Ammon's horn (tissue), 1 donor: ENCODE measurements around the gene TSPAN9.

Experiments
- DNase-seq: peaks from one replicate; pipeline ENCODE4 v3.0.0-alpha.2; 2016; ENCODE audit warnings: low spot score

TSPAN9 gene

DNA sequence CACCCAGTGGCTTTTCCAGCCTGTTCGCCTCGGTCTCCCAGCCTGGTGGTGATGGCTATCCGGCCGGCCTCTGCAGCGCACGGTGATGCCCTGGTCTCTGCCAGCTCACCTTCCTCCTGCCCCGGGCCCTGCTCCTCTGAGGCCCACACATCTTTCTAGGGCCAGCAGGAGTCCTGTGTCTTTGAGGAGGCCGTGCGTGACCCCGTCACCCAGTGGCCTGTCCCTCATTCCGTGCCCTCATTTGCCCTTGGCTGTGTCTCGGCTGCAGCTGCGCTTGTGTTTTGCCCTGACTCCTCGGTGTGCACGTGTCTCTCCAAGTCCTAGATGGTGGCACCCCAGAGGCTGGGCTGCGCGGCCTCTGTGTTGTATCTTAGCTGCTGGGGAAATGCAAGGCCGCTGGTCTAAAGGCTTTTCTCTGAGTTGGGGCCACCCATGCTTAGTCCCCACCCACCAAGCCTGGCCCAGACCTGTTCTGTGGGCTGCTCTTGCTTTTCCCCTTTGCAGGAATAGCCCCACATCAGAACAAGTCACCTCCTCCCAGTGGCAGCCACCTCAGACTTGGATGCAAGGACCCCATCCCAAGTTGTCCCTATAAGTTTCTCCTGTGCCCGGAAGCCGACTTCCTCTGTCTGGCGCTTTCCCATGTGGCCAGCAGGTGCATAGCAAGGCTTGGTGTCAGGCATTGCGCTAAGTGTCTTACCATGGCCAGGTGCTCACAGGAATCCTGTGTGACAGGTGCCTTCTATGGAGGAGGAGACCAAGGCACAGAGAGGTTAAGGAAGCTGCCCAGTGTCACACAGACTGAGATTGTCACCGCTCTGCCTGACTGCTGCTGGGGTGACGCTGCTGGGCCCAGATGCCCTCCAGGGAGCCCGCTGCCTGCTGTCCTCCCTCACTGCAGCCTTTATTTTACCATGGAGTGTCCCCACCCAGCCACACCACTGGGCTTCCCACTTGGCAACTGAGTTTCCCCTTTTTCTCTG is 64.5 kb downstream of the TSPAN9 start:
- DNase-seq, result no peak

DNA sequence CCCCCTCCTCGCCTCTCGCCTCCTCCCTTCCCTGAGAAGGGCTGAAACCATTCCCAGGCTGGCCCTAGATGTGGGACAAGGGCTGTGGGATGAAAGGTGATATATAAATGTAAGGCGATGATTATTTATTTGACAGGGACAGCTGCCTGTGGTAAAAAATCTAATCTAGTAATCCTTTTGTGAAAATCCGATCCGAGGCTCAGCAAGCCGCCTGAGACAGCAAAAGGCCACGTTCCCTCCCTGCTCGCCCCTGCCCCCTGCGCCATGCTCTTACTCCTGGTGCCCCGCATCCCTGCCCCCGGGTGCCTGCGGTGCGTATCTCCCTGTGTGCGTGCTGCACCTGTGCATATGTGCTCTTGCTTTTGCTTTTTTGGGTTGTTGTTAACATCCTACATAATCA is 65.2 kb downstream of the TSPAN9 start:
- no peak for DNase-seq

DNA sequence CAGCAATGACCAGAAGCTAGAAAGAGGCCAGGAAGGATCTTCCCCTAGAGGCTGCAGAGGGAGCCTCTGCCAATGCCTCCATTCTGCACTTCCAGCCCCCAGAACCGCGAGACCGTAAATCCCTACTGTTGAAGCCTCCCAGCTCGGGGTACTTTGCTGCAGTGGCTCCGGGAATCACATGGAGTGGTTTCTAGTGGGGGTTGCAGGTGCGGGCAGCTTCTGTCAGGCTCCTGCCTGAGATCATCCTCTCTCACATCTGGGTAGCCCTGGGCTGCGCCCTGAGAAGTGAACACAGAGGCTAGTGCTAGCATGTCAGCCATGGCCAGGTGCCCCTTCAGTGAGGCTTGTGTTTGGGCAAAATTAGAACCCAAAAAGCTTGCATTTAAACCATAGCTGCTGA is 67.3 kb downstream of the TSPAN9 start:
- DNase-seq, result no peak

DNA sequence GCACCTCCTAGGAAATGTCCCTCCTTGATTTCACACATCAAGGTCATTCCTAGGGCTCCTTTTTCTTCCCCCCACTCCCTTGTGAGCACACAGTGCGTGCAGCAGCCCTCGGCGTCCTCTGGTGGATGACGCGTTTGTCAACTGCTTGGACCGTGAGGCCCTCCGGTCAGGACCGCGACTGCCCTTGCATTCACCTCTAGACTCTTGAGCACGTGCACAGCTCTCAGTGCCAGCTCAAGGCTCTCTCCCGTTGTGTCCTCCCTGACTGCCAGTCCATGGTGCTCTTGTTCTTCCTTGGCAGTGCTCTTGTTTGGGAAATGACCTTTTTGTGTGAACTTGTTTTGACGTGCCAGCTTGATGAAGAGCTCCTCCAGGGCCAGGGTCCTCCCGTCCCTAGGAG is 67.9 kb downstream of the TSPAN9 start:
- no peak for DNase-seq

DNA sequence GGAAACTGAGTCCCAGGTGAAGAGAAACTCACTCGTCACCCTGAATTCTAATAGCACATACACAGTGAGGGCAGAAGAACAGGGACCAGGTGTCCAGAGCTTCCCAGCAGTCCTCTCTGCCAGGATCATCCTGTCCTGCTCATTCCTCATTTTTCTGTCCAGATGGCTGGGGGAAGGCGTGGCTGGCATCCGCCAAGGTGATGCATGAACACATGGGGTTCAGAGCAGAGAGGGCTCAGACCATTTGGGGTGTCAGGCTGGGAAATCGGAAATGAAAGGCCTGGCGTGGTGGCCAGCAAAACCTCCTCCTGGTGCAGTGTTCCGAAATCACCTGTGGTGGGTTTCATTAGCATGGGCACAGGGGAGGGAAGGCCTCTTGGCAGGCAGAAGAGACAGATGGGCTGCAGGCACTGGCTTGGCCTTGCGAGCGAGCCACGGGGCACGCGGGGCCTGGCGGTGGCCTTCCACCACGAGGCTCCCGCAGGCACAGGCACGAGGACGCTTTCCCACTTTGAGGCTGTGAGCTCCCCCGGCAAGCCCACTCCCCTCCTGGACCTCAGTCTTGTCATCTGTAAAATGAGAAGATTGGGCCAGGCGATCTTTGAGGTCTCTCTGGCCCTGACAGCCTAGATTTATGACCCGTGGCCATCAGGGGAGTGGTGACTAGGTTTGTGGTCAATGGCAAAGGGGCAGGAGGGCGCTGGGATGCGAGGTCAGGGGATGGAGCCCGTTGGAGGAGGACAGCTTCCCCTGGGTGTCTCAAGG is 68.5 kb downstream of the TSPAN9 start:
- no peak for DNase-seq

DNA sequence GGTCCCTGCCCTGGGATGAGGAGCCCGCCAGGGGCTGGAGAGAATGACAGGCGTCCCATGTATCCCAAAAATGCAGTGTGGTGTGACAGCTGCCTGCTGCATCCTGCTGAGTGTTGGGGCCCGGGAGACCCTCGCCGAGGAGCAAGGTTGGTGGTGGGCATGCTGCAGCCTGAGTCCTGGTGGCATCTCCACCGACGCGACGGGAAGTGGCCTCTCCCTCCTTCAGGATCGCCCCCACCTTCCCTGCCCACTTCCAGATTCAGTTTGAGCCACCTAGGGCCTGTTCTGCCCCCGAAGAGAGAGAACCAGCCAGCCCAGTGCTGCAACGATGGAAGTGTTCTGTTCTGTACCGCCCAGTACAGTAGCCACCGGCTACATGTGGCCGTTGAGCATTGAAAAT is 70.1 kb downstream of the TSPAN9 start:
- no peak for DNase-seq

DNA sequence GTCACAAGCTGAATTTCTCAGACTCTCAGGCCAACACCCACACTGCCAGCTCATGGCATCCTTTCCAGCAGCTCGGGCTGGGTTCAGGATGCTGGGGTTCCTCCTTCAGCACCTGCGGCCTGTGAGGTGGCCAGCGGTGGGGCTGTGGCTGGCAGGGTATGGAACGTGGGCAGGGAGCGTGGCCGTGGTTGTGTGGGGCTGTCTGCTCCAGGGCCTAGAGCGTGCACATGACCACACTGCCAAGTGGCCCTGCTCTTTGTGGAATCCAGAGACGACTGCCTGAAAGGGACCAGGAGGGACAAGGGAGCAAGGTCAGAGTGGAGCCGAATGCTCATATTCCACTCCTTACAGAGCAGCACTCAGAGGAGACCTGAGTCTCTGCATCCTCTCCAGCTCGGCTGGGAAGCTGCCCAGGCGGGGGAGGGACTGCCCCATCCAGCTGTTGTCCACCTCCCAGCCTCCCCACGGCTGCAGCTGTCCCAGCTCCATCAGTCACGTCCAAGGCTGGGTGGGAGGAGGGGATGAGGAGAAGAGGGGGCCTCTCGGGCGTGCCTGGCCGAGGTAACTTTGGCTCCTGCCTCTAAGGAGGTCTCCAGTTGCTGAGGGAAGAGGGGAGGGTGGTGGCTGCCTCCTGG is 71.3 kb downstream of the TSPAN9 start:
- no peak for DNase-seq

DNA sequence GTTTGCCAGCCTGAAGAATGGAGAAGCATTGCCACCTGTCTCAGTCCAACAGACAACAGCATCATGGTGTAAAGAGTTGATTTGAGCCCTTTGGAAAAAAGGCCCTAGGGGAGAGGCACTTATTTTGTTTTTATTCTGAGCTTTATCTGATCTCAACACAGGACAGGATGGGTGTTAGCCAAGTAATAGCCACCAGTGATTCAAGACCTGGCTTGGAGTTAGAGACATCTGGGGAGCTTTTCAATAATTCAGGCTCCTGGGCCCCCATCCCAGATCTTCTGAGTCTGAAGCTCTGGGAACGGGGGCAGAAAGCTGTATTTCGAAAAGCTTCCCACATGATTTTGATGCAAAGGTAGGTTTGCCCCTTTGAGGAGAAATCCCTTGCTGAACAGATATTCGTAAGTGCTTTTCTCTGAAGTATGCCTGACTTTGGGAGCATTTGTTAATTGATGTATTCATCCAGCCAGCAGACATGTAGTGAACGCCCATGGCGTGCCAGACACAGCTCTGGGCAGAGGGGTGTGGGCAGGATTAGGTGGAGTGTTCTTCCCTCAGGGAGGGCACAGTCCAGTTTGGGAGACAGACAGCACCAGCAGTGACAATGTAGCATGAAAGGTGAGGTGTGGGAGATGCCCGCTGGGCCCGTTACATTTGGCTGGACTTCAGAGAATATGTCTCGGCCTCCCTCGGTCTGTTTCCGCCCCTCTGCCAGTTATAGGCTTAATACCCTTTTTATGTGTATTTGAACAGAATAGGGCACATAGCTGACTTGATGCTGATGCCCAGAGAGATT is 72.5 kb downstream of the TSPAN9 start:
- no peak for DNase-seq

DNA sequence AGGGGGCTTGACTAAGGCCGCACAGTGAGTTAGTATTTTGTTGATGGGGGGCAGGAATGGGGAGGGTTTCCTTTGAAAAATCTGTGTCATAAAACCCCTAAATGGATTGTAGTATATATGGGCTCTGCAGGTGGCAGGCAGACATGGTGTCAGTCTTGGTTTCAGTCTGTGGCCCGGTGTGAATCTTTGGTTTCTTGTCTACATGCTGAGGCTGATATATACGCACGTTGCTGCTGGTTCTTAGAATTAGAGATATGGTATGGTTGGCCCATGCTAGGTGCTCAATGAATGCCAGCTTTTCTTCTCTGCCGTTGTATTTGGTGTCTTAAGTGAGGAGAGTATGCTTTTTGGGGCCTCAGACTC is 73.1 kb downstream of the TSPAN9 start:
- DNase-seq, result no peak

DNA sequence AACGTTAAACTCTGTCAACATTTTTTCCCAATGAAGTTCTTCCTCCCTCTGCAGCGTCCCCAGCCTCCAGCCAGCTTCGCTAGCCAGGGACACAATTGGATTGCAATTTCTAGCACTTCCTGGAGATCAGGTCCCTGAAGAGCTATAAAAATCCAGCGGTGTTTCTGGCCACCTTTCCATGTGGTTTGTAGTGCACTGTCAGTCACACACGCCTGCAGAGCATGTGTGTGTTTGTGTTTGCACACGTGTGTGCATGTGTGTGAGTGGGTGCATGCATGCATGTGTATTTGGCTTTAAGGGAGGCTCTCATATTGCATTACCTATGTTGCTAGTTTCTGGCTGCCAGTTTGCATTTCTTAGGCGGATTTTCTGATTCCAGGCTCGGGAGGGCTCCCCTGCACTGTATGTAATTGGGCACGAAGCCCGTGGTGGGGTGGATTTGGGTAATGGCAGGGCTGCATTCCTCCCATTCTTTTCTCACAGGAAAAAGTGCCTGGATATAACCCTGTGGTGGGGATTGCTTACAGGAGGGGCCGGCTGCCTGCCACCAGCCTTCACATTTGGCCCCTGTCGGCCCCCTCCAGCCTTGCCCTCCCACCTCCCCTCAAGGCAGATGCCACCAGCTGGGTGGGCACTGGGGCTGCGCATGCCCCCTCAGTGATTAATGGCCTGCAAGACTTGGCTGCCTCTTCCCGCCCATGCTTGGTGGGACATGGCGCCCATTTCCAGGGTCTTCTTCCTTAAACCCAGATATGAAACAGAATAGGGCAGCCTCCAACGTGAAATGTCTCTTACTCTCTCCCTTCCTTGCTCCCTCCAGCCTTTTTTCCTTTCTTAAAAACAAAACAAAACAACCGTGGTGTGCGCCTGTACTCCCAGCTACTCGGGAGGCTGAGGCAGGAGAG is 74.0 kb downstream of the TSPAN9 start:
- no peak for DNase-seq

DNA sequence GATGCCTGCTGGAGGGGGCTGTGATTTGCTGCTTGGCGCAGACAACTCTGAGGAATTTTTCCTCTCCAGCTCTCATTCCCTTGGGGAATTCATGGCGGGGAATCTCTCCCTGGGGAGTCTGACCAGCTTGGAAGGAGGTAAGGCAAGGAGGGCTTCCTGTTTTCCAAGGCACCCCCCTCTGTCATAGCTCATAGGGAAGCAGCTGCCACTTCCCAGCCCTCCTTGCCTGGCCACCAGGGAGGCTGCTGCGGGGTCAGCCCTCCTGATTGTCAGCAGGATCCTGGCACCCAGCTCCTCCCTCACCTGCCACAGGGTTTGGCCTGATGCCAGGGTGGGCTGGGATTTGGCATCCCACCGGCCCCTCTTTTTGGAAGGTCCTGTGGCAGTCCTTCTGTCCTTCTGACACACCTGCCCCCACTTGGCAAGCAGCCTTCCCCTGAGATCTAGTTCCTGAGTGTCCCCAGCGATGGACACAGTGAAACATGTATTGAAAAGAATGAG is 74.9 kb downstream of the TSPAN9 start:
- no peak for DNase-seq

DNA sequence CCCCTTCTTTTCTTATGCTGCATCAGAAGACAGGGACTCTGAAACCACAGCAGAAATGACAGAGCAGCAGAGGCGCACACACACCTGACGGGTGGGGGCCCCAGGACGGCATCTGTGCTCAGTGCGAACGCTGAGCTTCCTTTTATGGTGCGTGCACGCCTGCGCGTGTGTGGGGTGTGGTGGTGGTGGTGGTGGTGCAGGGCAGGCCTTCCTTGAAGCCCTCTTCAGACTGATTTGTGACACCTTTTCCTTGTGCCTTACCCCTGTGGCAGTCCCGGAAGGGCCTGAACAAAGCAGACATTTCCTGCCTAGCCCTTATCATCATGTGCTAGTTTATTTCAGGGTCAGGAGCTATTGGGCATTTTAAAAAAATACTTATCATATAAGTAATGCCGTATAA is 75.7 kb downstream of the TSPAN9 start:
- DNase-seq, result no peak

DNA sequence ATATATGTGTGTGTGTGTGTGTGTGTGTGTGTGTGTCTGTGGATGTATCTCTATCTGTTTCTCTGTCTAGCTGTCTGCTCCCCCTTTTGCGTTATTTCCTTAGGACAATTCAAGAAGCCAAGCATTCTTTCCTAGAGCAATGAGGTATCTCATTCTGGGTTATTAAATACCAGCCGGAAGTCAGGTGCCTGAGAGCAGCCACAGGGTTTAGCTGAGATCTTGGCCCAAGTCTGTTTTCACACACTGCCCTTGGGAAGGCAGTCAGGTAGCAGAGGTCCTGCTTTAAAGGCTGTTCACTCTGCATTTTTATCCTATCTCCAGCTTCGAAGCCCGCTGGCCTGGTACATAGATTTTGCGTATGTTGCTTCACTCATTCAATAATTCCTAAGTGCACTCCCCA is 76.8 kb downstream of the TSPAN9 start:
- DNase-seq, result no peak

DNA sequence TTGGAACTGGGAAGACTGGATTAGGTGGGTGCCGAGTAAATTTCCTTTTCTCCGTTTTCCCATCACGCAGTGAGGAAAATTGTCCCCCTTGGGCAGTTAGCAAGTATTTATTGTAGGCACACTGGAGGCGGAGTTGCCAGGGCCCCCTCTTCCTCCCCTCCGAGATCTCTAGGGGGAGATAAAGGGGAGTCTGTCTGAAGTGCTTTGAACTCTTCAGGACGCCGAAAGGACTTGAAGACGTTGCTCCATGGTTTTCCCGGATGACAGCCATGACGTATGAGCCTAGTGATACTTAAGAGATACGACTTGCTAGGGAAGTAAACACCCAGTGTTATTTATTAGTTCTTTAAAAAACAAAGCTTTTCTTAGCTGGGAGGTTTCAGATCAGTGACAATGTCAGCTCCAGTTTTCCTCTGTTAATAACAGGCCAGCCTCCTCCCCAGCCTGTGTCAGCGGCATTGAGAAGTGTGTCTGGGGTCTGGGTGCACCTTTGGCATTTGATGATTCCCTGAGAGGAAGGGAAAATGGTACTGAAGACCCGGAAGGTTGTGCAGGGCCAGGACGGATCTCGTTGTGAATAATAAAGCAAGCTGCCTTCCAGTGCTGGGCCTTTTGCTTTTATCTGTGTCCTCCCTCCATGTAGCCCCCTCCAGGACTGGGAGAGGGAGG is 78.7 kb downstream of the TSPAN9 start:
- no peak for DNase-seq

DNA sequence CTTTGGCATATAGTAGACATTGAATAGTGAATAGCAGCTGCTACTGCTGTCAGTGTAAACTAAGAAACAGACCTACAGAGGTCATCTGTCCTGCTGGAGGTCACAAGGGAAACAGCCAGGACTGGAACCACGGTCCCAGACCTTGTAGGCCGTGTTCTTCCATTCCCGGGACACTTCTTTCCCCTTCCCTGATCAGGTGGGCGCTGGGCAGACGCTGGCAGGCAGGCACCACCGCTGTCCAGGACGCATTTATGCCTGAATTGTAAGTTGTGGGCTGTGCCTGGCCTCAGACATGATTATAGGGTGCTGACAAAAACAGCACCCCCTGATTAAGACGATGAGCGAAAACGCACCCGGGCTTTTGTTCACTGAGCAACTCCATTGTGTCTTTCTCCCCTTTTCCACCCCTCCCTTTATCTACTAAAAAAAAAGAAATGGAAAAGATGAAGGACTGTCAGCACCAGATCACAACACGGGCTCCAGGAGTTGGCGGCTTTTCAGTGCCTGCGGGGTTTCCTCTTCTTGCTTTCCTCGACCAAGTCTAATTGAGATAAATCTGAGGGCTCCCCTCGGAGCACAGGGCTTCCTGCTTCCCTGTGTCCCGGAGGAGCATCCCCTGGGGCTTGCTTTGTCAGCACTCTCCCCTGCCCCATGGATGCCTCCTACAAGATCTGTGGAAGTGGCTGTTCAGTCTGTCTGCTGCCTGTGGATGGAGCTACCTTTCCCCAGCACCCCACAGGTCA is 80.6 kb downstream of the TSPAN9 start:
- no peak for DNase-seq

DNA sequence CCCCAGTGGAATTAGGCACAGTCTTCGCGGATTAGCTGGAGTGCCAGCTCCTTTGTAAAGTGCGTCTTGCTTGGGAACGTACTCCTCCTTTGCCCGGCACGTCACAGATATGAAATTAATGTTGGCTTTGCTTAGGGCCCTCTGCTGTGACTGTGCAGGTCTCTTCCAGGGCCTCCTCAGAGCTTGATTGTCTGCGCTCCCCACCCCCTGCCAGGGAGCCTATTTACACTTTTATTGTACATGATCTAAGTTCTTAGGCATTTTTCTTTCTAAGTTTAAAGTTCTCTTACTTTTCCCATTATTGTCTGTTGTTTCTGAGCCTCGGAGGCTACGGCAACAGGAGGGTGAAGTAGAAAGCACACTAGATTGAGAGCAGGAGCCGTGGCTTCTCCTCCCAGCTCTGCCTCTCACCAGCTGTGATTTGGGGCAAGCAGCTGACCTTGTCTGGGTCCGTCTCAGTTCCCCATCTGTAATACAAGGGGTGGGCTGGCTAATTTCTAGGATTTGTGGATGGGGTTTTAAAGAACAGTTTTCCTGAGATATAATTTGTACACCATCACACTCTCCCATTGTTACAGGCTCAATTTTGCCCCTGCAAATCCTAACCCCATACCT is 81.8 kb downstream of the TSPAN9 start:
- no peak for DNase-seq

DNA sequence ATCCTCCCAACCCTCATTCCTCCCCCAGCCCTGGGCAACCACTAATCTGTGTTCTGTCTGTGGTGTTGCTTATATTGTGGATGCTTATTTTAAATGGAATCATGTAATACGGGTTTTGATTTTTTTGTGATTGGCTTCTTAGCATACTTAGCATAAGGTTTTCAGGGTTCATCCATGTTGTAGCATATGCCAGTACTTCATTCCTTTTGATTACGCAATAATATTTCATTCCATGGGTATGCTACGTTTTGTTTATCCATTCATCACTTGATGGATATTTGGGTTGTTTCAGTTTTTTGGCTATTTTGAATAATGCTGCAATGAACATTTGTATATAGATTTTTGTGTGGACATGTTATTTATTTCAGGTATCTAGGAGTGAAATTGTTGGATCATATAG is 82.9 kb downstream of the TSPAN9 start:
- no peak for DNase-seq

DNA sequence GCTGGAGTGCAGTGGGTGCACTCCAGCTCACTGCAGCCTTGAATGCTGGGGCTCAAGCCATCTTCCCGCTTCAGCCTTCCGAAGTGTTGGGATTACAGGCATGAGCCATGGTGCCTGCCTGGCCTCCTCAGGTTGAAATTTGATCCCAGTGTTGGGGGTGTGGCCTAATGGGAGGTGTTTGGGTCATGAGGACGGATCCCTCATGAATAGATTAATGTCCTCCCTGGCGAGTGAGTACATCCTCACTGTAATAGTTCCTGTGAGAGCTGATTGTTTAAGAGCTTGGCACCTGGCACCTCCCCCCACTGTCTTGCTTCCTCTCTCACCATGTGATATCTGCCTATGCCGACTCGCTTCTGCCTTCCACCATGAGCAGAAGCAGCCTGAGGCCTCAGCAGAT is 84.7 kb downstream of the TSPAN9 start:
- no peak for DNase-seq

DNA sequence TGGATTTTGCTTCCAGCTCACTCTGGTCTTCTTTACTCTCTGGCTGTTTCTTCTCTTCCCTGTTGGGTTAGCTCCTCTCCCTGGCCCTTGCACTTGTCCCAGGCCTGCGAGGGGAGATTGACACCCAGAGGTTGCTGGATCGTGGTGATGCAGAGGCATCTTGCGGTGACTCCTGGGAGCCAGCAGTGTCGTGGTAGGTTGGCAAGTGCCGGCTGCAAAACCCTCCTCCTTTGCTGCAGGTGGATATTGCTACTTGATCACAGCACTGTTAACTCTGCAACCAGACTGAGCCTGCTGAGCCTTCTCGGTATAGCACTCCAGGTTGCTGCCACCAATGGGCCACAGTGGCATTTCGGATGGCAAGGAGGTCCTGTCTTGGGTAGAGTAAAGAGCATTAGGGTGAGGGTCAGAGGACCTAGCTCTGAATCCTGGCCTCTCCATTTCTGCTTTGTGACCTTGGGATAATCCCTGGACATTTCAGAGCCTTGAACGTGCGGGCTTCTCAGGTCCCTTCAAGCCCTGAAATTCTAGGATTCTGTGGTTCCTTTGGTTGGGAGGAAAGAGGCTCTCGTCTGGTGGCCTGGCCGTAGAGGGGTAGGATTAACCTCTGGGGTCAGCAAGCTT is 87.4 kb downstream of the TSPAN9 start:
- no peak for DNase-seq
